Forelimb muscle (tissue), 1 donor: Measurements from ENCODE around the gene PRDX1. TPM values are rescaled to one million over a fixed set of nuclear protein-coding genes. Genes with fewer than 3 reads are reported as not detected.
"Not testable (repeated sequence)": the region's sequence is repeated elsewhere in the genome, so short reads cannot be mapped to it uniquely, and the experiment has no call there.

Experiments used
- DNase-seq: peaks from one replicate; pipeline ENCODE4 v3.0.0-alpha.2; 2013; ENCODE audit warnings: low read depth
- polyA plus RNA-seq: library from polyadenylated mRNA; unstranded; fragments of 120-200 nt; gene quantifications from one replicate; pipeline ENCODE4 v1.2.1, GENCODE V29; 2013; ENCODE audit not compliant: insufficient read length

Gene PRDX1
- polyA plus RNA-seq, 1 donor = 142 TPM

DNA sequence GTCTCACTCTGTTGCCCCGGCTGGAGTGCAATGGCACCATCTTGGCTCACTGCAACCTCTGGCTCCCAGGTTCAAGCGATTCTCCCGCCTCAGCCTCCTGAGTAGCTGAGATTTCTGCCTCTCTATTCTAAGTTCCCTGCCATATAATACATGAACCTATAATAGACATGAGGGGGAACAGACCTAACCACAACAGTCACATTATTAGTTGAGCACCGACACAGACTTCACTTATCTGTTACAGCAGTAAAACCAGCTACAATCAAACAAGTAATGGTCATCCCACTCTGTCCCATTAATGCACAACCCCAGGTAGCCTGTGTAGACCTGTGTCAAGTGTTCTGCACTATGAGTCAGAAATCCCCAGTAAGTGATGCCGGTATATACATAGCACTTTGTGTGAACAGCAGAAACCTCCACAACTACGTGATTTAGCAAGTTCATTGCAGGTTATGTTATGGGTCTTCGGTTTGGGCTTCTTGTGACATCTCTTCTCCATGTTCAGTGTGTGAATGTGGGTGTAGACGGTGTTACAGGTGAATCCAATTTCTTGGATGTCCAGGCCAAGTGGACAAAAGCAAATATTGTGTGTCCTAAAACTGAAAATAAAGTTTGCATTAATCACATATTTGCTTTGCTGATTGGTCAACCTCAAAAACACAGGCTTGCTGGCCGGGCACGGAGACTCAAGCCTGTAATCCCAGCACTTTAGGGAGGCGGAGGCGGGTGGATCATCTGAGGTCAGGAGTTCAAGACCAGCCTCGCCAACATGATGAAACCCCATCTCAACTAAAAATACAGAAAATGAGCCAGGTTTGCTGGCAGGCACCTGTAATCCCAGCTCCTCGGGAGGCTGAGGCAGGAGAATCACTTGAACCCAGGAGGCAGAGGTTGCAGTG lies 18.0 kb downstream of the PRDX1 start:
- DNase-seq = no peak

DNA sequence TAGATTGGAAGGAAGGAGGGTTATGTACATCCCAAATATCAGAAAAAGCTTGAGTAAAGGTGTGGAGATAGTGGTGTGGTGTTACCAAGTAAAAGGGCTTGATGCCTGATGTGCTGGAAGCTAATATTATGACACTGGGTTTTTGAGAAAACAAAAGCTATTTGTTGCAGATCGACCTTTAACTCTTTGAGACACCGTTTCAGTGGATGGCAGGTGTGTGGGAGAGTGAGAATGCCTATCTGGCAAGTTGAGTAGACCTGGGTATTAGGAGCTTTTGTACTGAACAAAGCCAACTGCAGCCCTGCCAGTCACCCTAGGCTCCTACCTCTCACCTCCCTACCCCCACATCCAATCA lies 20.2 kb downstream of the PRDX1 start:
- DNase-seq = no peak

DNA sequence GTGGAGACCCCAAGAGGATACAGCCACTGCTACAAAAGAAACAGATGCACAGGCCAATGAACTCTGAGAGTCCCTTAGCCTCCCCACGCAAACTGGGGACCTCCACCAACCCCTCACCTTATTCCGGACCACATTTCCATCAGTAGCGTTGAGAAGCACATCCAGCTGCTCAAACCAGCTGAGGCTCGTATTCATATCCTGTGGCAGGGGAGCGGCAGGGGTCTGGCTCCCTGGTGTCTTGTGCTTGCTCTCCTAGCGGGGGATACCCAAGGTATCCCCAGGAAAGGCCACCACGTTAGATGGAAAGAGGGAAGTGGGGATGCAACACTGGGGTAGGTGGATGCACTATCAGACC lies 22.3 kb downstream of the PRDX1 start:
- no peak for DNase-seq

DNA sequence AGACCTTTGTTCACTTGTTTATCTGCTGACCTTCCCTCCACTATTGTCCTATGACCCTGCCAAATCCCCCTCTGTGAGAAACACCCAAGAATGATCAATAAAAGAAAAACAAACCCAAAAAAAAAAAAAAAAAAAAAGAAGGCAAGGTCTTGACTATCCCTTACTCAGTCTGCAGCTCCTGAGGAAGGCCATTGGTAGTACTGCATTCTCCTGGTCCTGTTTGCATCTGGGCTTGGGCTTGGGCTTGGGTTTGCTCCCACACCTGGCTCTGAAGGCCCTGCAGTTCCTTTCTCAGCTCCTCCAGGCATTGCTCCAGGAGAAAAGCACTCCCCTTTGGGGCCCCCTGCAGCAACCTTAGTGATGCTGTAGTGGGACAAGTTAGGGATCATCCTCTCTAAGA lies 23.4 kb downstream of the PRDX1 start:
- DNase-seq = no peak

DNA sequence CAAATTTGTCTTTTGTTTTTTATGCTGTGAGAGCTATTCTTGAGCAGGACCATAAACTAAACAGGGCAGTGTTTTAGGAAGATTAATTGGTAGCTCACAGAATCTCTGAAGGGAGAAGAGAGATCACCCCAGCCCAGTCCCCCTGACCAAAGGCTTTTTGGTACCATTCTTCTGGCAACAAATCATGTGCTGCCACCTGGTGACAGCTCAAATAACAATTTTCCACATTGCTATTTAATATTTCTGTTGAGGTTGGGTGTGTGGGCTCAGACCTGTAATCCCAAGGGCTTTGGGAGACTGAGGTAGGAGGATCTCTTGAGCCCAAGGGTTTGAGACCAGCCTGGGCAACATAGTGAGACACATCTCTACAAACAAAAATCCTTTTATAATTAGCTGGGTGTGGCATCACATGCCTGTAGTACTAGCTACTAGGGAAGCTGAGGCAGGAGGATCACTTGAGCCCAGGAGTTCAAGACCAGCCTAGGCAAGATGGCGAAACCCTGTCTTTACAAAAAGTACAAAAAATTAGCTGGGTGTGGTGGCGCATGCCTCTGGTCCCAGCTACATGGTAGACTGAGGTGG lies 28.5 kb downstream of the PRDX1 start:
- peak; percentile 26 for DNase-seq

DNA sequence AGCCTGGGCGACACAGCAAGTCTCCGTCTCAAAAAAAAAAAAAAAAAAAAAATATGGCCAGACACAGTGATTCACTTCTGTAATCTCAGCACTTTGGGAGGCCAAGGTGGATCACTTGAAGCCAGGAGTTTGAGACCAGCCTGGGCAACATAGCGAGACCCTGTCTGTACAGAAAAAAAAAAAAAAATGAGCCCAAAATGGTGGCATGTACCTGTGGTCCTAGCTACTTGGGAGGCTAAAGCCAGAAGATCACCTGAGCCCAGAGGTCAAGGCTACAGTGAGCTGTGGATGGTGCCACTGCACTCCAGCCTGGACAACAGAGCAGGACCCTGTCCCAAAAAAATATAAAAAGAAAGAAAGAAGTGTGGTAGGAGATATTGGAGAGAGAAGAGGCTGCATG lies 29.0 kb downstream of the PRDX1 start:
- no peak for DNase-seq

DNA sequence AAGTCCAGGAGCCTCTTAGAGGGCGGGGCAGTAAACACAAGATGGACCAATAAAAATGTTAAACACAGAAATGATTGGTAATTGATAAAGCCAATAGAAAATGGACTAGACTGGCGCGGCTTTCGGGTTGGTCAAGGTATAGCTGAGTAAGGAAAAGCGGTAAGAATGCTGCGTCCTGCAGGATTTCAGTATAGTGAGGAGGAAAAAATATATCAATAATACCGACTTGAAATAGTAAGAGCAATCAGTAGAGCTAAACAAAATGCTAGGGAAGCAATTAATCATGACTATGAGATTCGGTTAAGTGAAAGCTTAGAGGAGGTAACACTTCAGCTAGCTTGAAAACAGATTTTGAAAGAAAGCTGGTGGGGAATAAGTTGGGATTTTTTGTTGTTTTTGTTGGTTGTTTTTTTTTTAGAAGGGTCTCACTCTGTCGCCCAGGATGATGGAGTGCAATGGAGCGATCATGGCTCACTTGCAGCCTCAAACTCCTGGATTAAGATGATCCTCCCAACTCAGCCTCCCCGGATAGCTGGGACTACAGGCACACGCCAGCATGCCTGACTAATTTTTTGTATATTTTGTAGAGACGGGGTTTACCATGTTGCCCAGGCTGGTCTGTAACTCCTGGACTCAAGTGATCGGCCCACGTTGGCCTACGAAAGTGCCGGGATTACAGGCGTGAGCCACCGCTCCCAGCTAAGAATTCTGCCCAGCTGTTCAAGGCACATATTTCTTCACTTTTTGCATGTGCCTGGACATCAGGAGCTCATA lies 30.0 kb downstream of the PRDX1 start:
- no peak for DNase-seq

DNA sequence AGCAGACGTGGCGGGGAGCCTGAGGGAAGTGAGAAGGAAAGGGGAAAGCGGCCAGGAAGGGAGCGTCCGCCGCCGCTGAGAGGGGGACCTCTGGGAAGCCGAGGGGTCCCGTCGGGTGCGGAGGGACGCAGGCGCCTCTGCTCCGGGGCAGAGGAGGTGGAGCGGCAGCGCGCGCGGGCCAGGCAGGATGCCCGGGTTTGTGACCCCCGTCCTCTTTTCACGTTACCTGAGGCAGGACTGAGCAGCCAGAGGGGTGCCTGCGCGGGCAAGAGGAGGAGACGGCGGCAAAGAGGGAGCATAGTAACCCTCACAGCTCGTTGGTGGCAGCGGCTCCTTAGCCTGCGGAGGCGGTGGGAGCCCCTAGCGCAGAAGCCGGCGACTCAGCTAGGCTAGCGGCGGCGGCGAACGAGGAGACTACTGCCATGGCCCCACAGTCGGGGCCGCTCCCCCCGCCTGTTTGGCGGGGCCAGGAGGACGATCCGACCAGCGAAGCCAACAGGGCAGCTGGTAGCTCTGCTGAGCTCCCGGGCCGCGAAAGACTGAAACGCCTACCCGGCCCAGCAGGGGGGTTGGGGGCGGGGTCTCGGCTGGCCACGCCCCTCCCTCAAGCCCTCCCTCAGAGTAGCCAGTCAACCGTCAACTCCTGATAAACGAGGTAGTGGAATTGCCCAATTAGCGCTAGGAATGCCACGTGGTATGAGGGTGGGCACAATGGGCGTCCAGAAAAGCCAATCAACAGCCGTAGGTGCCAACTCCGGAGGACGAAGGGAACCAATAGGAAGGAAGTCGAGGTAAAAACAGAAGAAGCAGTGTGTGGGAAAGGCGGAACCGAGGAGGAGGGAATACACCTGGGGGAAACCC lies 30.8 kb downstream of the PRDX1 start, which contains the start of gene TESK2:
Gene TESK2 (minus strand): TSS at position 538 of the 861 bp plus-strand sequence. CDS start 33,378 bp downstream, outside the sequence.
- DNase-seq = peak; percentile 96

DNA sequence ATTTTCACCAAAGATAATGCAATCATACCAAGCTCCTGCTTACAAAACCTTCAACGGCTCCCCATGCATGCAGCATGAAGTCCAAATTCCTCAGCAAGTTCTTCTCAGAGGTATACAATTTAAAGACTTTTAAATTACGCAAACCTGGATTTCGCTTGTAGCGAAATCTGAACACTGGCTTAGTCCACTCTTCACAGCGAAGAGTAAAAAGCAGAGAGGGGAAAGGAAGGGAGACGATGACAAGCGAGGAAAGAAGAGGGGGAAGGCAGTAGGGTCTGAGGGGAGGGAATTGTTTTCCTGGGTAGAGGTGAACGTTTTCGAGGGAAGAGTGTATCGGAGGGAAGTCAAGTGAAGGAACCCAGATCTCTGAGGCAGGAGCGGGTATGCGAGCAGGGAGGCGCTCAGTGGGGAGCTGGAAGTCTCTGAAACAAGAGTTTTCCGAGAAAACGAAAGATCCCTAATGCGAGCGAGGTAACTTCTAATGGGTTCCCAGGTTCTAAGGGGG lies 31.5 kb downstream of the PRDX1 start:
- DNase-seq = no peak

DNA sequence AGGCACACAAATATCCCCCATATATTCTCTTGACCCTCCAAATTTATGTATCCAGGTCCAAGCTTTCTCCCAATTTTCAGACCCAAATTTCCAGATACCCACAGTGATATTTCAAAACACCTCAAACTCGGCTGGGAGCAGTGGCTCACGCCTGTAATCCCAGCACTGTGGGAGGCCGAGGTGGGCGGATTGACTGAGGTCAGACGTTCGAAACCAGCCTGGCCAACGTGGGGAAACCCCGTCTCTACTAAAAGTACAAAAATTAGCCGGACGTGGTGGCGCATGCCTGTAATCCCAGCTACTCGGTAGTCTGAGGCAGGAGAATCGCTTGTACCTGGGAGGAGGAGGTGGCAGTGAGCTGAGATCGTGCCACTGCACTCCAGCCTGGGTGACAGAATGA lies 32.3 kb downstream of the PRDX1 start:
- DNase-seq = not testable (repeated sequence)

DNA sequence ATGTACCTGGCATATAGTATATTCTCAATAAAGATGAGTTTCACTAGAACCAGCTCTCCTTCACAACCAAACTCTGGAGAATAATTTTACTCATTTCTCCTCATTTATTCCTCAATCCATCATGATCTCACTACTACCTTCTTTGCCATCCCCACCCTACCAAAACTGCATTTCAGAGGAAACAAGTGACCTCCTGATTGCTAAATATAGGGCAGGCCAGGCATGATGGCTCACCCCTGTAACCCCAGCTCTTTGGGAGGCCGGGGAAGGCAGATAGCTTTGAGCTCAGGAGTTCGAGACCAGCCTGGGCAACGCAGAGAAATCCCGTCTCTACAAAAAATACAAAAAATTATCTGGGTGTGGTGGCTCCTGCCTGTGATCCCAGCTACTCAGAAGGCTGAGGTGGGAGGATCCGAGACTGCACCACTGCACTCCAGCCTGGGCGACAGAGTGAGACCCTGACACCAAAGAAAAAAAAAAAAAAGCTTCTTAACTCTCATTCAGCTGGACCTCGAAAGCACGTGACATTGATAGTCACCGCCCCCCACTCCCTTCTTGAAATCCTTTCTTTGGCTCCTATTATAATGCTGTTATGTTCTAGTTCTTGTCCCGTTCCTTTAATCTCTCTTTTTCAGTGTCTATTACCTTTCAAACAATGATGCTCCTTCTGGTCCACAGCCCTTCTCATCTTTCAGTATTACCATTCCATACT lies 32.9 kb downstream of the PRDX1 start:
- no peak for DNase-seq

DNA sequence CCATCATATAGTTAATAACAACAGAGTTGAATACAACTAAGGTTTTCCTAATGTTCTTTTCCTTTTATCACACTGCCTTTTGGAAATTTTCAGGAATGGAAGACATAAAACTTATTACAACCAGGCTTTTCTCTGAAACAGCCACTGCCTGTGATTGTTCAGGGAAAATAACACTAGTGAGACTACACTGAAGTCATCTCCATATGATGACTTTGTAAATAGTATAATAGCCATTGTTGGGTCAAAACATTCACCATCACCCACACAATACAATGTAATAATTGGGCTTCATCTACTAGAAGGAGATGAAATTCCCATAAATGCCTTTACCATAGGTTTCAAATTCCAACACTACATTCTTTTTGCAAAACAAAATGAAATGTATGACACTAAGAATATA lies 35.7 kb downstream of the PRDX1 start:
- no peak for DNase-seq

DNA sequence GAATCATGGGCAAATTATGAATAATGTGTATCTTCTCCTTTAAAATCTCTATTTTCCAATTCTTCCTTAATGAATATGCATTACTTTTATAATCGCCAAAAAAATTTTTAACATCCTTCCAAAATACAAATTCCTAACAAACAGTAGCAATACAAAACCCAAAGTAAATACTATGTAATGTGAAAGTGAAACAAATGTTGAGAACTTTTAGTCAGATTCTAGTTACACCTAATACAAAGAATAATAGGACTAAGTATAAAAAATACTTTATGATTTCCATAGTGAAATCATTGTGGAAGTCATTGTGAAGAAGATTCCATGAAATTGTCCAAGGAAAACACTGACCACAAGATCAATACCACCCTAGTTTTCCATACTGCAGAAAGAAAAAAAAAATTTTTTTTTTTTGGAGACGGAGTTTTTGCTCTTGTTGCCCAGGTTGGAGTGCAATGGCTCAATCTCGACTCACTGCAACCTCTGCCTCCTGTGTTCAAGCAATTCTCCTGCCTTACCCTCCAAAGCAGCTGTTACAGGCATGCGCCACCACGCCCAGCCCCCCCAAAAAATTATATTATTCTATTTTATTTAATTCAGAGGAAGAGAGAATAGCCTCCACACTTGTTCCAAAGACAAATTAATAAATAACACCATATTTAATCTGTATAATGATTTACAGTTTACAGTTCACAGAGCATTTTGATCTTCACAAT lies 42.5 kb downstream of the PRDX1 start:
- DNase-seq = no peak

DNA sequence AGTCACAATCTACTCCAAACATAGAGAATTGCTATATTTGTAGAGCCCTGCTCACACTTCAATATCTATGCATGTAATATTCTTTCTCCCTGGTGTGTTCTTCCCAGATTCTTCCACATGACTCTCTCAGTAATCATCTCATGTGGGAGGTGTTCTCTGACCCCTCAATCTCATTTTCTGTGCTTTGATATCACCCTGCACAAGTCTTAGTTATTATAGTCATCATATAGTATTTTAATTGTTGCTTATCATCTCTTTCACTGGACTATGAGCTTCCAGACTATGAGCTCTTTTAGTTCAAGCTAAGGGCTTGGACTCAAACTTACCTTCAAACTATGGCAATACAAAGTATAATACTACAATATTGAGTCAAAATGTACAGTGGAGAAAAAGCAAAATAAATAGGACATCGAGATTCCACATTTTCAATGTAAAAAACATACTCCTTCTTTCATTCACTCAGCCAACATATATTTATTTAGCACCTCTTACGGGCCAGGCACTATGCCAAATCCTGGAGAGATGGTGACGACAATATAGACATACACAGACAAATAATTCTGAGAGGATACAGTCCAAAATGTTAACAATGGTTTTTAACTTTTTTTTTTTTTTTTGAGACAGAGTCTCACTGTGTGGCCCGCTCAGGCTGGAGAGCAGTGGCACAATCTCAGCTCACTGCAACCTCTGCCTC lies 43.4 kb downstream of the PRDX1 start:
- DNase-seq = no peak

DNA sequence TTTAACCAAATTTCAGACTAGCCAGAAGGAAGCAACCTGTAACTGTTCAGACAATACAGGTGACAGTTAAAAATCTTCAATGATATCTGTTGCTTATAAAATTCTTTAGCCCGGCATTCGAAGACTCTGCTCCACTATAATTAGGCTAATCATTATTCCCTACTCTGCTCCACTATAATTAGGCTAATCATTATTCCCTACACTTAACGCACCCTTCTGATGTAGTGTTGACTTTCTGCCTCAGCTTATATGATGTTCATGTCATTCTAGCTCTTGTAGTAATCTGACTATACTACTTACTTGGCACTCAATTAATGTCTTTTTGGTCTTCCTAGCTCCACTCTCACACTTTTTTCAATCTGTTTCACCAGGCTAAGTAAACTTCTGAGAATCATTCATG lies 44.0 kb downstream of the PRDX1 start:
- no peak for DNase-seq

DNA sequence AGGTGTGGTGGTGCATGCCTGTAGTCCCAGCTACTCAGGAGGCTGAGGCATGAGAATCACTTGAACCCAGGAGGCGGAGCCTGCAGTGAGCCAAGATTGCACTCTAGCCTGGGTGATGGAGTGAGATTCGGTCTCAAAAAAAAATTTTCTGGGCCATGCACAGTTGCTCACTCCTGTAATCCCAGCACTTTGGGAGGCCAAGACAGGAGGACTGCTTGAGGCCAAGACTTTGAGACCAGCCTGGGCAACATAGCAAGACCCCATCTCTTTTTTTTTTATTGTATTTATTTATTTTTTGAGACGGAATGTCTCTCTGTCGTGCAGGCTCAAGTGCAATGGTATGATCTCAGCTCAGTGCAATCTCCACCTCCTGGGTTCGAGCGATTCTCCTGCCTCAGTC lies 47.5 kb downstream of the PRDX1 start:
- DNase-seq = not testable (repeated sequence)

DNA sequence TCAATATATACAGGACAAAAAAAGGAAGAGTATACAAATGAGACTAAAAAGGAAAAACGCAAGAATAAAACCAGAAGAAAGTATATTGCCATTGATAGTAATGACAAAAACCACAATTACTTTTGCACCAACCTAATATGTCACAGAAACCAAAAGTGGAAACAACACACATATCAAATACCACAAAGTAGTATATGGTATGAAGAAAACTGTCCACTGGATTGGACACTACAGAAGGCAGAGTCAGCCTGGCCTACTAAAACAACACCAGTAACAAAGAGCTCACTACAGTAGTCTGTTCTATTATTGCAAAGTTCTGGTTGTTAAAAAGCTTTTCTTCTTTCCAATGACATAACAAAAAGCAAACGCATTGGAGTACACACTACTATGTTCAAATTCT lies 48.4 kb downstream of the PRDX1 start:
- no peak for DNase-seq

DNA sequence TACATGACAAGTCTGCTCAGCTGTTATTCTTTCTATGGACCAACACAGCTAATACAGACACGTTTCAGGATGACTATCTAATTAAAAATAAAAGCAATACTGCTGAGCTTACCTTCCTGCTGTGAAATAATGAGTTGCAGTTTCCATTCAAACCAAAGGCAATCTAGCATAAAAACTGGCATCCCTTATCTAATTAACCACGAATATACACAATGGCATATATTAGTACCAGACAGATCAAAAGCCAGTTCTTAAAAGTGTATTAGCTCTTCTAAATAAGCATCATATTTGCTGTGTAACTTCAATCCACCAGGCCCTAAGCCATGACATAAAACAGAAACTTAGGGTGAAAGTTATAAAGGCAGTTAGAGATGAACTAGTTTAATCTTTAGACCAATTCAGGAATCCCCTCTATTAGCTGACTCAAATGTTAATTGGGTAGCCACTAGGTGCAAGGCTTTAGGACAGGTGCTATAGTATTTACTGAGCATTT lies 51.3 kb downstream of the PRDX1 start:
- DNase-seq = no peak

DNA sequence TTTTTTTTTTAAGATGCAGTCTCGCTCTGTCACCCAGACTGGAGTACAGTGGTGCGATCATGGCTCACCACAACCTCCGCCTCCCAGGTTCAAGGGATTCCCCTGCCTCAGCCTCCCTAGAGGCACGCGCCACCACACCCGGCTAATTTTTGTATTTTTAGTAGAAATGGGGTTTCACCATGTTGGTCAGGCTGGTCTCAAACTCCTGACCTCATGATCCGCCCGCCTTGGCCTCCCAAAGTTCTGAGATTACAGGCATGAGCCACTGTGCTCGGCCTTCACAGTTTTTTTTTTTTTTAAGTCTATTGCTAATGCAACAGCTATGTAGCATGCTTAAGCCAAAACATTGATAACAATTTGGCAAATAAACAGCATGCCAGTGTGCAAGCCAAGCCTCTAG lies 54.3 kb downstream of the PRDX1 start:
- not testable (repeated sequence) for DNase-seq
